Activated CD4-positive, CD25-positive, alpha-beta regulatory T cell treated with anti-CD3 and anti-CD28 coated beads, Interleukin-2, amount 50 U/mL, for 72 hours (primary cell): ENCODE measurements around the gene KCNAB2.
"Not testable (repeated sequence)": the region's sequence is repeated elsewhere in the genome, so short reads cannot be mapped to it uniquely, and the experiment has no call there.

Source experiments
- DNase-seq: peaks from one replicate; pipeline ENCODE4 v3.0.0; 2021

The KCNAB2 gene

GRCh38 chr1:6011161-6011945 lies 34.3 kb upstream of the KCNAB2 start:
- no peak for DNase-seq

DNA sequence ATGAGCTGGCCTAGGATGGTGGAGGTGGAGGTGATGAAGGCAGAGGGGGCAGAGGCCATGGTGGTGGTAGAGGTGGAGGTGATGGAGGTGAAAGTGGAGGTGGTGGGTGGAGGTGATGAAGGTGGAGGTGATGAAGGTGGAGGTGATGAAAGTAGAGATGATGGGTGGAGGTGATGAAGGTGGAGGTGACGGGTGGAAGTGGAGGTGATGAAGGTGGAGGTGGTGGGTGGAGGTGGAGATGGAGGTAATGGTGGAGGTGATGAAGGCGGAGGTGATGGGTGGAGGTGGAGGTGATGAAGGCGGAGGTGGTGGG lies 33.8 kb upstream of the KCNAB2 start:
- no peak for DNase-seq

GRCh38 chr1:6012529-6013318 lies 33.0 kb upstream of the KCNAB2 start:
- no peak for DNase-seq

DNA sequence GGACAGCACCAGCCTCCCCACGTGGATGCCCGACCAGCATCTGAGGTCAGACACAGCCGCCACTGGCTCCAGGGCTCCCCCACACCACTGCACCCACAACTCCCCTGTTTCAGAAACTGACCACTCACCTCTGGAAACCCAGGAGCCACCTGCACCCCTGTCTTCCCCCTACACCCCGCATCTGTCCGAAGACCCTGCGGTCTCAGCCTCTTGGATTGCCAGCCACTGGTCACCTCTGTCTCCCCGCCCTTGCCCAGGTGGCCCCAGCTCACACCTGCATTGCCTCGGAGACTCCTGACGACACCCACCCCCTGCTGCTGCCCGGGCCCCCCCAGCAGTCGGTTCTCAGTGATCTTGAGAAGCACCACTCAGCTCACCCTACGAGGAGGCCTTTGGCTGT lies 32.2 kb upstream of the KCNAB2 start:
- DNase-seq = no peak

- DNase-seq = no peak
These were observed 31.3 kb upstream of the KCNAB2 start for GRCh38 chr1:6014130-6014999.

- no peak for DNase-seq
These were observed 29.4 kb upstream of the KCNAB2 start for GRCh38 chr1:6016191-6016865.

DNA sequence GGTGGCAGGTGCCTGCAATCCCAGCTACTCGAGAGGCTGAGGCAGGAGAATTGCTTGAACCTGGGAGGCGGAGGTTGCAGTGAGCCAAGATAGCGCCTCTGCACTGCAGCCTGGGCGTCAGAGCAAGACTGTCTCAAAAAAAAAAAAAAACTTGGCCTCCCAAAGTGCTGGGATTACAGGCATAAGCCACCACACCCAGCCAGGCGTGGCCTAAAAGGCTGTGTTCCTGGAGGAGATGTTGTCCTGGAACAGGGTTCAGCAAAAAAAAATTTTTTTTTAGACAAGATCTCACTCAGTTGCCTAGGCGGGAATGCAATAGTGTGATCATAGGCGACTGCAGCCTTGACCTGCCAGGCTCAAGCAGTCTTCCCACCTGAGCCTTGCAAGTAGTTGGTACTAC lies 28.0 kb upstream of the KCNAB2 start:
- not testable (repeated sequence) for DNase-seq

DNA sequence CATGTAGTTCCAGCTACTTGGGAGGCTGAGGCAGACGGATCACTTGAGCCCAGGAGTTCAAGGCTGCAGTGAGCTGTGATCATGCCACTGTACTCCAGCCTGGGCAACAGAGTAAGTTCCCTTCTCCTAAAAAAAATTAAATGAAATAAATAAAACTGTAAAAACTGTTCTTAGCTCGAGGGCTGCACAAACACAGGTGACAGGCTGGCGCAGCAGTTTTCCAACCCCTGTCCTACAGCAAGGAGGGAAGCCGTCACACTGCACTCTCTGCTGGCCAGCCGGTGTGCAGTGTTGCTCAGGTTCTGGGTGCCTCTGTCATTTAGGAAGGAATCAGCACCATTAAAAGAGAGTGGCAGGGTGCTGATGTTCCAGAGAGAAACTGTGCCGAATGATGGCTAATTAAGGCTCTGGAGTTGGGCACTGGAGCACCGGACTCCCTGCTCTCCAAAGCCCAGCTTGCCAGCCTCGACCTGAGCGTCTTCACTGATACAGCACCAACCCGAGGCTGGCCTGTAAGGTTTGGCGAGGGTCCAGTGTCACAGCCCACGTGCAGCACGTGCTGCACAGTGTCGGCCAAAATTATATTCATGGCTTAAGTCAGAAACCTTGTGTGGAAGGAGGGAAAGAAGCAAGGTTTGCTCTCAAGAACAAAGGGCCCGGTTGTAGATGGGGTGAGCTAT lies 26.4 kb upstream of the KCNAB2 start:
- no peak for DNase-seq

DNA sequence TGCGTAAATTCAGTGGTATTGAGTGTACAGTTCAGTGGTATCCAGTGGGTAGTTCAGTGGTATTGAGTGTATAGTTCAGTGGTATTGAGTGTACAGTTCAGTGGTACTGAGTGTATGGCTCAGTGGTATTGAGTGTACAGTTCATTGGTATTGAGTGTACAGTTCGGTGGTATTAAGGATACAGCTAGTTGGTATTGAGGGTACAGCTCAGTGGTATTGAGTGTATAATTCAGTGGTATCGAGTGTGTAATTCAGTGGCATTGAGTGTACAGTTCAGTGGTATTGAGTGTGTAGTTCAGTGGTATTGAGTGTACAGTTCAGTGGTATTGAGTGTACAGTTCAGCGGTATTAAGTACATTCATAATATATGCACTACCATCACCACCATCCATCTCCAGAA lies 23.5 kb upstream of the KCNAB2 start:
- no peak for DNase-seq

GRCh38 chr1:6023346-6023745 lies 22.3 kb upstream of the KCNAB2 start:
- no peak for DNase-seq

GRCh38 chr1:6024376-6024775 lies 21.3 kb upstream of the KCNAB2 start:
- no peak for DNase-seq

DNA sequence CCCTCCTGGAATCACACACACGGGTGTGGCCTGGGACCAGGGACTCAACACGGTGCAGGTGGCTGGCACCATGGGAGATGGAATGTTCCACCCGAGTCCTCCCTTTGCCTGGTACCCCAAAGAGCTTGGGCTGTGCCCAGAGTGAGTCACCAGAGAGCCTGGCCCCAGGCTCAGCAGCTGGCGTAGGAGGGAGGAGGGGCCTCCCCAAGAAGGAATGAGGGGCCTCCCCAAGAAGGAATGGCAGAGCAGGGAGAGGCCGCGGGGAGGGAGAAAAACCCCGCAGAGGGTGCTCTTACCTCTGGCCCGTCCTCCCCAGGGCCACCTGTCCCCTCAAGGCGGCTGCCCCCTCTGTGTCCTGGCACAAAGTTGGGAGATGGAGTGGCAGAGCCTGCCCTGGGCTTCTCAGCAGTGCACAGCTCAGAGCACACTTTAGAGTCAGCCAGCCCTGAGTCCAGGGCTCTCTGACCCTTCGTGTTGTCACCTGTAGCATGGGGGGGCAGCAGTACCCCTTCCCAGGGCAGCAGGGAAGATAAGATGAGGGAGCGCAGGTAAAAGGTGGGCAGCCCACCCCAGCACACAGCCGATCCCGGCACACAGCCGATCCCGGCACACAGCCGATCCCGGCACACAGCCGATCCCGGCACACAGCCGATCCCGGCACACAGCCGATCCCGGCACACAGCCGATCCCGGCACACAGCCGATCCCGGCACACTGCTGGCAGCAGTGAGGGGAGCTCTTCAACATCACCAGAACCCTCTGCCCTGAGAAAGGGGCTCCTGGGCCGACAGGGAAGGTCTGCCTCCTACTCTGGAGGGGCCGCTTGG lies 20.2 kb upstream of the KCNAB2 start:
- DNase-seq = peak; percentile 41

GRCh38 chr1:6026095-6026809 lies 19.4 kb upstream of the KCNAB2 start:
- DNase-seq = peak; percentile 93

- no peak for DNase-seq
These were observed 18.1 kb upstream of the KCNAB2 start for GRCh38 chr1:6027591-6027990.

- DNase-seq = peak; percentile 61
These were observed 17.4 kb upstream of the KCNAB2 start for GRCh38 chr1:6028042-6028850.

DNA sequence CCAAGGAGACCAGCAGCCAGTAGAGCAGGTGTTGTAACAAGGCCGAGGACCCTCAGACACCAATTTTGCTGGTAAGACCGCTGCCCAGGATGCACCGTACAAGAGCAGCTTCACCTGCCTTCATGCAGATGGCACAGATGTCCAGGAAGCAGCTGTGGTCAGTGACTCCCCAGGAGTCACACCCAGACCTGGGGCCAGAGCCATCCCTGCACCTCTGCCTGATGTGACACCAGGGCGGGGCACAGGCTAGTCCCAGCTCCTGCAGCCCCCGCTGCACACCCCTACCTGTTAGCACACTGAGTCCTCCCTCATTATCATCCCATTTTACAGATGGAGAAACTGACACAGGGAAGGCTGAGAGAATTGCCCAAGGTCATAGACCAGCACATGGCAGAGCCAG lies 16.3 kb upstream of the KCNAB2 start:
- no peak for DNase-seq

GRCh38 chr1:6030132-6030531 lies 15.6 kb upstream of the KCNAB2 start:
- no peak for DNase-seq

GRCh38 chr1:6030547-6031261 lies 15.0 kb upstream of the KCNAB2 start:
- DNase-seq = no peak

GRCh38 chr1:6033124-6033523 lies 12.6 kb upstream of the KCNAB2 start:
- DNase-seq = no peak
